GM12864 (cell line): ENCODE data around the gene BUD31.

Experiments
- DNase-seq: peaks from one replicate; pipeline ENCODE4 v3.0.0-alpha.2; 2011; ENCODE audit warnings: low read depth
- H3K4me3 ChIP-seq: 2 replicates; pipeline ENCODE4 v1.5.1; 2011; ENCODE audit warnings: mild to moderate bottlenecking, low read depth, low read length, control low read depth
- TF ChIP-seq, protein P1 (sequence below): IDR thresholded peaks from 2 replicates; pipeline ENCODE4 v1.5.1; 2011; ENCODE audit warnings: low read depth, mild to moderate bottlenecking, moderate library complexity, low read length, control low read depth, inconsistent platforms; ENCODE audit errors: missing control alignments

Gene BUD31

DNA sequence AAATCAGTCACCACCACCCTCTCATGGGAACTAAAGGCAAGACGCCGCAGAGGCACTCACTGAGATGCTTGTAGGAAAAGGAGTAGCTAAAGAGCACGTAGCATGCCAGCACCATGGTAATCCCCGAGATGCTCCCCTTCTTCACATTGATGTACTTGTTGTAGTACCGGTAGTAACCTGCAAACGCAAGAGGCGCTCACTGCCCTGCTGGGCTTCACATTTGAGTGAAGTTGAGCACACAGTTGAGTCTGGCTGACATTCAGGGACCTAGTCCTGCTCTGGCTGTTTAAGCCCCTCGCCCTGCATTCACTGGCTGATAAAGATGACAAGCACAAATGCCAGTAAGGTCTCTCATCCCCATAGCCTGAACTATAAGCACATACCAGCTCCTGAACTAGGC, 50.3 kb downstream of the BUD31 start:
- DNase-seq = no peak
- no peak overlapping the region for H3K4me3 ChIP-seq
- TF ChIP-seq, protein P1, sequence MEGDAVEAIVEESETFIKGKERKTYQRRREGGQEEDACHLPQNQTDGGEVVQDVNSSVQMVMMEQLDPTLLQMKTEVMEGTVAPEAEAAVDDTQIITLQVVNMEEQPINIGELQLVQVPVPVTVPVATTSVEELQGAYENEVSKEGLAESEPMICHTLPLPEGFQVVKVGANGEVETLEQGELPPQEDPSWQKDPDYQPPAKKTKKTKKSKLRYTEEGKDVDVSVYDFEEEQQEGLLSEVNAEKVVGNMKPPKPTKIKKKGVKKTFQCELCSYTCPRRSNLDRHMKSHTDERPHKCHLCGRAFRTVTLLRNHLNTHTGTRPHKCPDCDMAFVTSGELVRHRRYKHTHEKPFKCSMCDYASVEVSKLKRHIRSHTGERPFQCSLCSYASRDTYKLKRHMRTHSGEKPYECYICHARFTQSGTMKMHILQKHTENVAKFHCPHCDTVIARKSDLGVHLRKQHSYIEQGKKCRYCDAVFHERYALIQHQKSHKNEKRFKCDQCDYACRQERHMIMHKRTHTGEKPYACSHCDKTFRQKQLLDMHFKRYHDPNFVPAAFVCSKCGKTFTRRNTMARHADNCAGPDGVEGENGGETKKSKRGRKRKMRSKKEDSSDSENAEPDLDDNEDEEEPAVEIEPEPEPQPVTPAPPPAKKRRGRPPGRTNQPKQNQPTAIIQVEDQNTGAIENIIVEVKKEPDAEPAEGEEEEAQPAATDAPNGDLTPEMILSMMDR = peak; percentile 61

GRCh38 chr7:99460651-99461050, 51.9 kb downstream of the BUD31 start:
- DNase-seq = no peak
- H3K4me3 ChIP-seq = no peak overlapping the region
- TF ChIP-seq, protein P1 = no peak

- DNase-seq = no peak
- TF ChIP-seq, protein P1 = peak; percentile 24
- H3K4me3 ChIP-seq = no peak overlapping the region
These were observed 52.5 kb downstream of the BUD31 start for GRCh38 chr7:99461221-99461620.

GRCh38 chr7:99465421-99465768, 56.6 kb downstream of the BUD31 start:
- H3K4me3 ChIP-seq = peak overlapping the region; percentile 87
- TF ChIP-seq, protein P1 = no peak
- DNase-seq = no peak

- no peak for DNase-seq
- TF ChIP-seq, protein P1 = no peak
These were observed 59.7 kb downstream of the BUD31 start for GRCh38 chr7:99468336-99468918.

More at GRCh38 chr7:99468336-99468918, 59.7 kb downstream of the BUD31 start:
- no peak overlapping the region for H3K4me3 ChIP-seq
